Activated CD4-positive, alpha-beta T cell treated with anti-CD3 and anti-CD28 coated beads, Interleukin-2, amount 10 ng/mL, durations not matched to agents 7 days and 5 days (primary cell): ENCODE results near the gene RBM38. TPM values are rescaled to one million over a fixed set of nuclear protein-coding genes. Genes with fewer than 3 reads are reported as not detected.

Experiments
- CTCF ChIA-PET: fragments of 350-600 bp; sonication (Branson Sonifier 250); formaldehyde crosslinking; loops from one replicate; lab custom pipeline; 2021; ENCODE audit warnings: antibody characterized with exemption; lab: Charles Lee
- POLR2A ChIA-PET: fragments of 350-600 bp; sonication (Branson Sonifier 250); formaldehyde crosslinking; loops from one replicate; lab custom pipeline; 2021; ENCODE audit warnings: antibody characterized with exemption; lab: Charles Lee
- DNase-seq: peaks from one replicate; pipeline ENCODE4 v3.0.0-alpha.2; 2020
- H3K27ac Mint-ChIP-seq: one replicate; pipeline ENCODE4 v1.8.0; 2021; ENCODE audit warnings: mild to moderate bottlenecking, moderate library complexity, mixed read lengths
- H3K27me3 Mint-ChIP-seq: one replicate; pipeline ENCODE4 v1.8.0; 2021; ENCODE audit warnings: mixed read lengths
- H3K36me3 Mint-ChIP-seq: one replicate; pipeline ENCODE4 v1.8.0; 2021; ENCODE audit warnings: low read depth, mixed read lengths
- H3K4me1 Mint-ChIP-seq: one replicate; pipeline ENCODE4 v1.8.0; 2021; ENCODE audit warnings: mixed read lengths
- H3K4me3 Mint-ChIP-seq: one replicate; pipeline ENCODE4 v1.8.0; 2021; ENCODE audit warnings: mild to moderate bottlenecking, moderate library complexity, mixed read lengths
- H3K9me3 Mint-ChIP-seq: one replicate; pipeline ENCODE4 v1.8.0; 2021; ENCODE audit warnings: mixed read lengths
- total RNA-seq, 2 experiments: library from RNA; stranded (reverse); gene quantifications; one replicate each; pipeline ENCODE4 v1.2.3, GENCODE V29; 2021

Gene RBM38
- total RNA-seq, 2 experiments from 2014 or later: 97.3 to 98.8 TPM

DNA sequence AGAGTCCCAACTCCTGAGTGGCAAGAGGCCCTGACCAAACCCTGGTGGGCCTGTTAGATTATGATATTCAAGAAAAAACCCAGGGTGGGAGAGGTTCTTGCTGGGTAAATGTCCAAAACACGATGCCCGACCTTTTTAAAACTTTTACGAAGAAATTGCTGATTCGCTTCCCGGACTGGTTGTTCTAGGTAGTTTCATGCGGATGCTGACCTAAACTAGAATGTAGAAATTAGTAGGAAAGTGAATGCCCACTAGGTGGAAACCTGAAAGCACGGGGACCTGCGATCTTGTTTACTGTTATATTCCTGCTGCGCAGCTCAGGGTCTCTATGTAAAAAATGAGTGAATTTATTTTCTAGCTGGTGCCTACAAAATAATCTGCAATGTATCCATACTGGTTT lies 37.8 kb upstream of the RBM38 start:
- no peaks in the 10 kb centered on the region for H3K9me3 Mint-ChIP-seq
- ChIA-PET POLR2A (no interaction called here), CTCF (no interaction called here)
- H3K27me3 Mint-ChIP-seq: no peaks in the 10 kb centered on the region
- peaks cover 31% of the 10 kb centered on the region for H3K36me3 Mint-ChIP-seq
- no peak overlapping the region for H3K27ac Mint-ChIP-seq
- no peak overlapping the region for H3K4me3 Mint-ChIP-seq
- no peak for DNase-seq
- peaks cover 33% of the 10 kb centered on the region for H3K4me1 Mint-ChIP-seq

DNA sequence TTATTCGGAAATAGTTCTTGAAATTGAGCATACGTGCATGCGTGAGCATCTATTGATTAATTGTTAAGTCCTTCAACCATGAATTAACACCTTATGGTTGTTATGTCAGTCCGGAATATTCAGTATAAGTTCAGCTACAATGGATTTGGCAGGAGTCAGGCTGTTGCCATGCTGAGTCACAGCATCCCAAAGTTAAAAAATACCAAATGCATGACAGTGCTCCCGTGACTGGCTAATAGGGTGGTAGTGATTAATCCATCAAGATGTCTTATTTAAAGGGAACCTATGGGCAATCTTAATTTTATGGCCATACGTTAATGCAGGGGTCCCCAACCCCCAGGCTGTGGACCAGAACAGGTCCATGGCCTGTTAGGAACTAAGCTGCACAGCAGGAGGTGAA lies 29.7 kb upstream of the RBM38 start:
- no peaks in the 10 kb centered on the region for H3K27me3 Mint-ChIP-seq
- no peak overlapping the region for H3K27ac Mint-ChIP-seq
- no peaks in the 10 kb centered on the region for H3K9me3 Mint-ChIP-seq
- peaks cover 2% of the 10 kb centered on the region for H3K4me1 Mint-ChIP-seq
- no peak for DNase-seq
- ChIA-PET CTCF (interaction anchor here (1.7 kb wide), 1 partner anchor 20 kb away, joined by 4 read pairs; no protein-coding TSS in a partner anchor), POLR2A (no interaction called here)
- H3K4me3 Mint-ChIP-seq: no peak overlapping the region
- H3K36me3 Mint-ChIP-seq: peaks cover 20% of the 10 kb centered on the region

DNA sequence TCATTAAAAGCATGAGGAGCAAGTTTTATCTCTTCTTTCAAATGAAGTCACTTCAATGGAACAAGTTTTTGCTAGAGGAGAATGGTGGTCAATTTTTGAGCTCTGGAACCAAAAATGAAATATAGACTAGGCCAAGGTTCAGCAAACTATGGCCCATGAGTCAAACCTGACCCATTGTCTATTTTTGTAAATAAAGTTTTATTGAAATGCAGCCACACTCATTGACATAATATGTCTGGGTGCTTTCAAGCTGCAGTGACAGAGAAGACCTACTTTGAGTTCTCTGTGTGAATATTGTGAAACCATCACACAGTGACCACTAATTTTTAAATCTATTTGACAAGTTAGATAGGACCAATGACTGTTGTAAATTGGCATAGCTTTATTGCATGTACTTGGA lies 26.7 kb upstream of the RBM38 start:
- Mint-ChIP-seq H3K4me1 (peaks cover 2% of the 10 kb centered on the region), H3K9me3 (no peaks in the 10 kb centered on the region), H3K27ac (no peak overlapping the region), H3K4me3 (no peak overlapping the region), H3K36me3 (peaks cover 30% of the 10 kb centered on the region), H3K27me3 (no peaks in the 10 kb centered on the region)
- POLR2A ChIA-PET: interaction anchor here (0.5 kb wide), 1 partner anchor 34 kb away, joined by 3 read pairs; no protein-coding TSS in a partner anchor
- CTCF ChIA-PET: interaction anchor here (0.8 to 1.6 kb wide), 4 partner anchors 9 to 980 kb away, joined by 3 to 5 read pairs (median 3); no protein-coding TSS in a partner anchor
- no peak for DNase-seq

DNA sequence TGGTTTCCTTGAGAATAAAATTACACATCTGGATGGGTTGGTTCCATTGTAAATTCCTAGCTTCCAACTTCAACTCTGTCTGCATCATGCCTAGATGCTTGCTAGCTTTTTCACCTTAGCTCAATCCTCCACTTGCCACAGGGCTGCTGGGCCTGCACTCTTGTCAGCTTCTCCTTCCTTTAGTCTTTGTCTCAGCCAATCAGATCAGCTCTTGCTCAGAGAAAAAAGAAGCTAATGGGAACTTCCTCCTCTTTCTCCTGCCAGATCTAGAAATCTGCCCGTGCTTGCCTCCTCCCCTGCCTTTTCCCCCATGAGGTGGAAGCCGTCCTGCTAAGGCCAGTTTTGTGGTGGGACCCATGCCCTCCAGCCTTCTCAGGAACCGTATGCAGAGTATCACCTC lies 21.6 kb upstream of the RBM38 start:
- DNase-seq: no peak
- ChIA-PET POLR2A (no interaction called here), CTCF (interaction anchor here (0.7 to 1.3 kb wide), 3 partner anchors 20 to 30 kb away, joined by 3 to 4 read pairs (median 3); no protein-coding TSS in a partner anchor)
- no peaks in the 10 kb centered on the region for H3K9me3 Mint-ChIP-seq
- peaks cover 57% of the 10 kb centered on the region for H3K36me3 Mint-ChIP-seq
- no peaks in the 10 kb centered on the region for H3K27me3 Mint-ChIP-seq
- no peak overlapping the region for H3K27ac Mint-ChIP-seq
- no peak overlapping the region for H3K4me3 Mint-ChIP-seq
- H3K4me1 Mint-ChIP-seq: peaks cover 12% of the 10 kb centered on the region

DNA sequence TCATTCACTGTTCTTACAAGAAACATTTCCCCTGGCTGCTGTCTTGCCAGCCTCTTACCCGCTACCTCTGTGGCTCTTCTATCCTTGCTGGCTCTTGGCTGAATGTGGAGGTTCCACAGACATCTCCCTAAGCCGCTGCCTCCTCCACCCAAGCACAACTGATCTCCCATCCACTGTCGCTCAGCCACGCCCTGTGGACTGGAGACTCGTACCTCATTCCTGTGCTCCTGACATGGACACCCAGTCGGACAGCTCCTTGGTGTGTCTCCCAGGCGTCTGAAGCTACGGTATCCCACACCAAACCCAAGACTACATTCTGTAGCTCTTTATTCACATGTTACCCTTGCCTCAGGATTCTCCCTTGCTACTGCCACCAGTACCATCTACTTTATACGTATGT lies 20.9 kb upstream of the RBM38 start:
- ChIA-PET POLR2A (no interaction called here), CTCF (interaction anchor here (0.9 to 1.3 kb wide), 2 partner anchors 20 to 28 kb away, joined by 3 to 4 read pairs; no protein-coding TSS in a partner anchor)
- no peaks in the 10 kb centered on the region for H3K27me3 Mint-ChIP-seq
- H3K36me3 Mint-ChIP-seq: peaks cover 63% of the 10 kb centered on the region
- no peak overlapping the region for H3K4me3 Mint-ChIP-seq
- H3K9me3 Mint-ChIP-seq: no peaks in the 10 kb centered on the region
- H3K27ac Mint-ChIP-seq: no peak overlapping the region
- DNase-seq: no peak
- H3K4me1 Mint-ChIP-seq: peaks cover 15% of the 10 kb centered on the region

DNA sequence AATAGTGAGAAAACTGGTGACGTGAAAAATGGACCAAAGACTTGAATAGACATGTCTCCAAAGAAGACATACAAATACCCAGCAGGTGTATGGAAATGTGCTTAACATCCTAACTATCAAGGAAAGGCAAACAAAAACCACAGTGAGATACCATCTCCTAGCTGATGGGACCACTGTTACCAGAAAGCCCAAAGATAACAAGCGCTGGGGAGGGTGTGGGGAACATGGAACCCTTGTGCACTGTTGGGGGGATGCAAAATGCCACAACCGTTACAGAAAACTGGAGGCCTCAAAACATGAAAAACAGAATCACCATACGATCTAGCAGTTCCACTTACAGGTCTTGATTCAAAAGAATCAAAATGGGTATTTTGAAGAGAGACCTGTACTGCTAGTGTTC lies 19.8 kb upstream of the RBM38 start:
- ChIA-PET POLR2A (no interaction called here), CTCF (interaction anchor here (1.0 kb wide), 1 partner anchor 16 kb away, joined by 3 read pairs; no protein-coding TSS in a partner anchor)
- Mint-ChIP-seq H3K27me3 (no peaks in the 10 kb centered on the region), H3K27ac (no peak overlapping the region), H3K36me3 (peaks cover 64% of the 10 kb centered on the region), H3K4me3 (no peak overlapping the region), H3K4me1 (peaks cover 18% of the 10 kb centered on the region), H3K9me3 (no peaks in the 10 kb centered on the region)
- DNase-seq: no peak

DNA sequence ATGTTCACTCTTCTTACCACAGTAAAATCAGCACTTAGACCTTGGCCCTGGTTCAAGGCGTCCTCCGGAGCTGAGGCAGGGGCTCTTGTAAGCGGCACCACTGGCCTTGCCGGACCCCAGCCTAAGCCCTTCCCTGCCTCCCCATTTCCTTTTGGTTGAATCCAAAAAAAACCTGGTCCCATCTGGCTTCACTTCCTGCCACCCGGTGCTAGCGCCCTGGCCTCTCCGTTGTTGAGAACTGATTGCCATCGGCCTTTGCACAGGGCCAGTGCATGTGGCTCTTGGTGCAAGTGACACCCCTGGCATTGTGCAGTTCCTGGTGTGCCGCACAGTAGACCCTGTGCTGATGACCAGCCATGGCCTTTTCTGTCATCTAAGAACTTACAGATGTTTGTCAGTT lies 19.0 kb upstream of the RBM38 start:
- ChIA-PET POLR2A (no interaction called here), CTCF (no interaction called here)
- no peak for DNase-seq
- H3K9me3 Mint-ChIP-seq: no peaks in the 10 kb centered on the region
- peaks cover 65% of the 10 kb centered on the region for H3K36me3 Mint-ChIP-seq
- H3K4me3 Mint-ChIP-seq: no peak overlapping the region
- no peaks in the 10 kb centered on the region for H3K27me3 Mint-ChIP-seq
- no peak overlapping the region for H3K27ac Mint-ChIP-seq
- H3K4me1 Mint-ChIP-seq: peaks cover 18% of the 10 kb centered on the region

DNA sequence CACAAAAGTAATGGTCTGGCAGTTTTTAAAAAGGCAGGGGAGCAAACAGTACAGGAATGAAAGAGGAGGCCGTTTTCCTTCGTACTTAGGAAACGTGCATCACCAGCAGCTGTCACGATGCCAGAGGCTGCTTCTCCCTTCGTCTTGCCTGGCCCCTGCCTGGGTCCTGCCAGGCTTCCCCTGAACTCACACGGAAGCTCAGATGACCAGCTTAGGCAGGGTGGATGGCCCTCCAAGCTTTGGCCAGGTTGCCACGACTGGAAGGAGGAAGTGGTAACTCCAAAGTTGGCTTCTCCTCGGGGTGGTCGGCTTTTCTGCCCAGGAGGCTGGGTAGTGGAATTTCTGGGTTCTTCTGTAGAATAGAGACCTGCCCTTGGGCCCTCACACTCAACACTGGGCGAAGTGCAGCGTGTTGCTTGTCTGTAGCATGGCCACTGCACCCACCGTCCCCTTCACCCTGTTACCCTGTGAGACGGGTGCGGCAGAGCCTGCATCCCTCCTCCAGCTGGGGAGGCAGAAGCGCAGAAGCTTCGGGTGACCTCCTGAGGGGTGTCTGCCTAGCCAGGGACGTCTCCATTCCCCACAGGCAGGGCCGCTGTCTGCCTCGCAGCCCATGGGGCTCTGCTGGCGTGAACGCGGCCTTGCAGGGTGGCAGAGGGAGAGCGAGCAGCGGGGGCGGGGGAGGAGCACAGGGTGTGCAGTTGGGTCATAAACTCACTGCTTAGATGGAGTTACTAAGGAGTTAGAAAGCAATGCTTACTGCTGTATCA lies 18.4 kb upstream of the RBM38 start:
- Mint-ChIP-seq H3K9me3 (no peaks in the 10 kb centered on the region), H3K27ac (no peak overlapping the region), H3K36me3 (peaks cover 67% of the 10 kb centered on the region), H3K4me1 (peaks cover 21% of the 10 kb centered on the region), H3K4me3 (no peak overlapping the region), H3K27me3 (no peaks in the 10 kb centered on the region)
- POLR2A ChIA-PET: no interaction called here
- no peak for DNase-seq
- CTCF ChIA-PET: interaction anchor here (1.3 to 4.9 kb wide), 2 partner anchors 12 to 16 kb away, joined by 4 to 18 read pairs; partner anchors contain the start of gene RBM38

DNA sequence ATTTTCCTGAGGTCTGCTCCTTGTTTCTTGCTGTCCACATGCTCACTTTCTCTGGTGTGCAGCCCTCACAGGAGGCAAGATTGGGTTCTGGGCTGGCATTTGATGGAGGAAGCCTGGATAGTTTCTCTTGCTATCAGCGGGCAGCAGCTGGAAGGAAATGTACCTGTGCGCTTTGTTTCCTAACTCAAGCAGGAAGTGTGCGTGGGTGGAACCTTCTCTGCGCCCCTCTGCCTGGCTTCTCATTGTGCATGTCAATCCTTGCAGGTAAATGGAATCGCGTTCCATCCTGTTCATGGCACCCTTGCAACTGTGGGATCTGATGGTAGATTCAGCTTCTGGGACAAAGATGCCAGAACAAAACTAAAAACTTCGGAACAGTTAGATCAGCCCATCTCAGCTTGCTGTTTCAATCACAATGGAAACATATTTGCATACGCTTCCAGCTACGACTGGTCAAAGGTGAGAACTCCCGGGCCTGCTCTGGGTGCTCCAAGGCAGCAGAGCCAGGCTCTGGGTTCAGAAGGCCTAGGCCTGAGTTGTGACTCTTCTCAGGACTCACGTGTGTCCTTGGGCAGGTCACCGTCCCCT lies 16.8 kb upstream of the RBM38 start:
- ChIA-PET CTCF (interaction anchor here (1.0 to 4.9 kb wide), 2 partner anchors 14 to 71 kb away, joined by 3 to 18 read pairs; partner anchors contain the start of gene RBM38), POLR2A (no interaction called here)
- Mint-ChIP-seq H3K27ac (no peak overlapping the region), H3K36me3 (peaks cover 68% of the 10 kb centered on the region), H3K4me3 (no peak overlapping the region), H3K27me3 (no peaks in the 10 kb centered on the region), H3K4me1 (peaks cover 21% of the 10 kb centered on the region), H3K9me3 (no peaks in the 10 kb centered on the region)
- no peak for DNase-seq

DNA sequence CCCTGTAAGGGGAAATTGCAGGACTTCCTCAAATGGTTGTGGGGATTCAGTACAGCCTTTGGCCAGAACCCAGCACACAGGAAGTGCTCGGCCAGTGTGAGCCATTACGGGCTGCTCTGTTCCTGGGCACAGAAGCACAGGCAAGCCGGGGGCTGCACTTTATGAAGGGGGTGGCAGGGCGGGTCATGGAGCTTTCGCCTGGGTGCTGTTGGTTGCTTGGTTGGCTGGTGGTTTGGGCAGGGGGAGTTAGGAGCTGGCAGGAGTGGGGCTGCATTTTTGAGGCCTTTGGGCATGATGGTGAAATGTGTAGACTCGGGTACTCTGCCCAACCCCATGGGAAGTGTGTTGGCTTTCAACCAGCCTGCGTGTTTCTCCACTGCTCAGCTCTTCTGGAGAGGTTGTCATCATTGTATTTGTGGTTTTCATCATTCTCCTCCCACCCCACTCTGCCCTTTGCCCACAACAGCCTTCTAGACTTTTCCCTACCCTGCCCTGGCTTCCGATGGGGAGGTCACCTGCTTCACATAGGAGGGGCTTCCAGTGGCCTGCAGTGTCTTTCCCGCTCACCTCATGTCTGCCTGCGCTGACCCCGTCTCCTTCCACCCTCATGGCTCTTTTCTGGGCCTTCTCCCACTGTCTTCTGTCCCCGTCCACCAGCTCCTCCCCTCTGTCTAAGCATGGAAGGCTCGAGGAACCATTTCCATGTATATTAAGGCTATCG lies 16.1 kb upstream of the RBM38 start:
- no peaks in the 10 kb centered on the region for H3K27me3 Mint-ChIP-seq
- H3K4me3 Mint-ChIP-seq: no peak overlapping the region
- ChIA-PET CTCF (interaction anchor here (1.0 to 4.9 kb wide), 2 partner anchors 14 to 70 kb away, joined by 3 to 18 read pairs; partner anchors contain the start of gene RBM38), POLR2A (no interaction called here)
- DNase-seq: no peak
- H3K36me3 Mint-ChIP-seq: peaks cover 67% of the 10 kb centered on the region
- H3K27ac Mint-ChIP-seq: peak overlapping the region; percentile 50
- no peaks in the 10 kb centered on the region for H3K9me3 Mint-ChIP-seq
- H3K4me1 Mint-ChIP-seq: peaks cover 21% of the 10 kb centered on the region

DNA sequence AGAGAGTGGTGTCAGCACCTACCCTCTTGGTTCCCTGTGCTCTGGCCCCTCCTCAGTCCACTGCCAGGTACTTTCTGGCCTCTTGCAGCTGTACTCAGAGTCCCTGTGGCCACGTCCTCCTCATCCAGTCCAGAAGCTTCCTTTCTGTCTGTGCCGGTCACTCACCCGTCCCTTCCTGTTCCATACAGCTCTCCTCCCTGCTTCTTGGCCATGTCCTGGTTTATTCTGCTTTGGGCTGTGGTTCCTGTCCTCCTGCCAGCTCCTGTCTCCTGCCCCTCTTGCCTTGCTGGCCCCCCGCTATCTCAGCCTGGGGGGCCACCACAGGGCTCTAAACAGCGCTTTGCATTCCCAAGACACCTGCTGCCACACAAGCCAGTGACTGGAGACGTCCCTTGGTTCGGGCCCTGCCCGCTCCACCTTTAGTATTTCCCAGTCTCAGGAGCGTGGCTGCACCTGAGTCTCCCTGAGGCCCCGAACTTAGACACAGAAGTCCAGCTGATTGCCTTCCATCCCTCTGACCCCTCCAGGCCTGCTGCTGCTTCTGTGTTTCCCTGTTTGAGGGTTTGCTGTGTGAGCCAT lies 15.5 kb upstream of the RBM38 start:
- H3K27me3 Mint-ChIP-seq: no peaks in the 10 kb centered on the region
- no peaks in the 10 kb centered on the region for H3K9me3 Mint-ChIP-seq
- H3K4me3 Mint-ChIP-seq: no peak overlapping the region
- H3K4me1 Mint-ChIP-seq: peaks cover 21% of the 10 kb centered on the region
- peaks cover 62% of the 10 kb centered on the region for H3K36me3 Mint-ChIP-seq
- CTCF ChIA-PET: interaction anchor here (1.0 to 4.9 kb wide), 3 partner anchors 13 to 120 kb away, joined by 3 to 18 read pairs (median 4); partner anchors contain the start of gene RBM38
- POLR2A ChIA-PET: no interaction called here
- H3K27ac Mint-ChIP-seq: peak overlapping the region; percentile 43
- DNase-seq: no peak

DNA sequence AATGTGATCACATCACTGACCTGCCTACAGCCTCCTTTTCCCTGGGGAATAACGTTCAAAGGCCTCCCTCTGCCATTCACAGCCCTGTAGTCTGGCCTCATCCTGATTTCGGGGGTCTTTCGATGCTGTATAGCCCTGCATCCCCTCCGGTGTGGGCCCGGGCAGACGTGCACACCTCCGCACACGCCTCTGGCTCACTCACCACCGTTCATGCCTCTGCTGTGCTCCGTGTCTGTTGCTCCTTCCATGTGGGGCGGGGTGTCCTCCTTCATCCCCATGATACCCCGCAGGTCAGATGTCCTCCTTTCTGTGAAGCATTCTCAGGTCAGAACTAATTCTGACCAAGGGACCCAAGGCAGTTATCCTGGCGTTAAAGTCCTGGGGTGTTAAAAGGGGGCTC lies 13.8 kb upstream of the RBM38 start:
- no peak for DNase-seq
- CTCF ChIA-PET: interaction anchor here (1.7 to 4.9 kb wide), 2 partner anchors 11 to 119 kb away, joined by 4 to 18 read pairs; partner anchors contain the start of gene RBM38
- Mint-ChIP-seq H3K36me3 (peaks cover 54% of the 10 kb centered on the region), H3K27ac (no peak overlapping the region), H3K9me3 (no peaks in the 10 kb centered on the region), H3K4me1 (peaks cover 30% of the 10 kb centered on the region), H3K27me3 (no peaks in the 10 kb centered on the region), H3K4me3 (no peak overlapping the region)
- POLR2A ChIA-PET: no interaction called here
